ENCODE results near the gene TBC1D2B.

GRCh38 chr15:78079298-78080087, 2.0 kb upstream of the TBC1D2B start:
- no peak for TF ChIP-seq POLR2A (IDR thresholded peaks at IDR 0.05)
- no peak for TF ChIP-seq CTCF (IDR thresholded peaks at IDR 0.05 in 4 of 5, conservative IDR thresholded peaks at IDR 0.05 in 1 of 5)

Measured in gastrocnemius medialis (tissue), 4 donors.